Measurements from ENCODE around the gene RARA.

The RARA gene

DNA sequence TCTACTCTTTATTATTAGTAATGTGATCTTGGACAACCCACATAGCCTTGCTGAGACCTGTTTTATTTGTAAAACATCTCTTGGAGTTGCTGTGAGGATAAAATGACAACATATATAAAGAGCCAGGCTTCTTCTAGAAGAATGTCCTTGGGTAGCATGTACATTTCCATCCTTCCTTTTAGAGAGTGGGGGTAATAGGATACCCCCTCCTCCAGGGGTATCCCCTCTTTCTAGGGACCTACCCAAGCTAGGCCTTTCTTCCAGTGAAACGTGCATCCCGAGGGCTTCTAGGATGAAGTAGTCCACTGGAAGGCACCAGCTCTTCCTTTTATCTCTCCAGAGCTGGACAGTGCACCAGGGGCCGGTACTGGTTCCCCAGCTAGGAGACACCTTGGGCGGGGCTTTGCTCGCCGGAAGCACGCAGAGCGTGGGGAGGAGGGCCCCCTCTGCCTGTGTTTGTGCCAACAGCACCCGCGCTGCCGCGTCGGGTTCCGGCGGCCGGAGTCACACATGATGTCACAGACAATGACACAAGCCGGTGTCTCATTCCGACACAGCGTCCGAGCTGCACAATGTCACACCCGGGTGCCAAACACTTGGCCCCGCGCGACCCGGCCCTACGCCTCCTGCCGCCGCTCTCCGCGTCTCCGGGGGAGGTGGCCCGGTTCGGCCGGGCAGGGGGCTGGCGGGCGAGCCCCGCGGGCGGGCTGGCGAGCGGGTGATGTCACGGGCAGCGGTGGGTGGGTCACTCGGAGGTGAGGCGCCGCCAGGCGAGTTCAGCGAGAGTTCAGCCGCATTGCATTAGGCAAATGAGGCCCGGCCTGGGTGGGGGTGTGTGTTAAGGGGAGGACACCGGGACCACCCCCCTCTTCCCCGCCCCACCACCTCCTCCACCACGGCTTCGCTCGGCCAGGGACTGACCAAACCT, 32.2 kb downstream of the RARA start:
- no peak for DNase-seq (ENCODE audit: low read depth, low spot score)
- H3K36me3 ChIP-seq (ENCODE audit: insufficient read depth, insufficient read length, low read length), result peaks cover 25% of the 10 kb centered on the region
- H3K4me3 ChIP-seq (ENCODE audit: insufficient read length, low read depth), result peak overlapping the region; percentile 53
- H3K27me3 ChIP-seq (ENCODE audit: insufficient read depth, insufficient read length), result peaks cover 74% of the 10 kb centered on the region
- H3K4me1 ChIP-seq (ENCODE audit: insufficient read depth, insufficient read length), result peaks cover 33% of the 10 kb centered on the region
- peak overlapping the region; percentile 75 for H3K9ac ChIP-seq (ENCODE audit: insufficient read length, low read depth)
- H3K9me3 ChIP-seq (ENCODE audit: insufficient read depth, low read length), result no peaks in the 10 kb centered on the region
- TF ChIP-seq ZNF274 (IDR thresholded peaks at IDR 0.05; ENCODE audit: low read depth, low read length), result no peak
- TF ChIP-seq YY1 (IDR thresholded peaks at IDR 0.05; ENCODE audit: insufficient read depth, insufficient read length), result no peak
- no peak for TF ChIP-seq SUZ12 (IDR thresholded peaks at IDR 0.05; ENCODE audit: extremely low read depth, insufficient read depth, insufficient read length)

DNA sequence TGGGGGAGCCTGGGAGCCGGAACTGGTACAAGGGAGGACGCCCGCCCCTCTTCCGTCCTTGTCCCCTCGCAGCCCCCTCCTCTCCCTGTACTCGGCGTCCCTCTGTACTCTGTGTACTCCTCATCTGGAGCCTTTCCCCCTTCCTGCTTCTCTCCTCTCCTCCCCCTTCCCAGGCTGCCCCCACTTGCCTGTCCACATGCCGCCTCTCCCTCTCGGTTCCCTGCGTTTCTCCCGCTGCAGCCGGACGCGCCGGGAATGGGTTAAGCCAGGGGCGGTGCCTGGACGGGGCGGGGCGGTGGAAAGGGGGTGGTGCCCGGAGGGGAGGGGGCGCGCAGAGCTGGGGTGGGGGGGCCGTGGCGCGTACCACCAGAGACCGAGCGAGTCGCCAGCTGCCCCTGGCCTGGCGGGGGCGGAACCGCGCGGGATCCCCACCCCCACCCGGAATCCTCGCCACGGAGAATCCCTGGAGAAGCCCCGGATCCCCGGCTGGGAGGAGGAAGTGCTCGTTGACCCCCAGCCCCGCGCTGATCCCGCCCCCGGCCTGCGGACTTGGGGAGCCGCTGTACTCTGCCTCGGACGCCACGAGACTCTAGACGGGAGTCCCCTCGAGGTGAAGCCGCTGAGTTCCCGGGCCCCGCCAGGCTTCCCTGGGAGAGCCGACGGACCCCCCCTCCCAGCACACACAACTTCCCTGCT, 33.0 kb downstream of the RARA start:
- peaks cover 39% of the 10 kb centered on the region for H3K4me1 ChIP-seq (ENCODE audit: insufficient read depth, insufficient read length)
- peaks cover 74% of the 10 kb centered on the region for H3K27me3 ChIP-seq (ENCODE audit: insufficient read depth, insufficient read length)
- peak overlapping the region; percentile 53 for H3K4me3 ChIP-seq (ENCODE audit: insufficient read length, low read depth)
- no peak for TF ChIP-seq ZNF274 (IDR thresholded peaks at IDR 0.05; ENCODE audit: low read depth, low read length)
- no peak for DNase-seq (ENCODE audit: low read depth, low spot score)
- H3K9me3 ChIP-seq (ENCODE audit: insufficient read depth, low read length), result no peaks in the 10 kb centered on the region
- H3K36me3 ChIP-seq (ENCODE audit: insufficient read depth, insufficient read length, low read length), result peaks cover 25% of the 10 kb centered on the region
- H3K9ac ChIP-seq (ENCODE audit: insufficient read length, low read depth), result peak overlapping the region; percentile 71

DNA sequence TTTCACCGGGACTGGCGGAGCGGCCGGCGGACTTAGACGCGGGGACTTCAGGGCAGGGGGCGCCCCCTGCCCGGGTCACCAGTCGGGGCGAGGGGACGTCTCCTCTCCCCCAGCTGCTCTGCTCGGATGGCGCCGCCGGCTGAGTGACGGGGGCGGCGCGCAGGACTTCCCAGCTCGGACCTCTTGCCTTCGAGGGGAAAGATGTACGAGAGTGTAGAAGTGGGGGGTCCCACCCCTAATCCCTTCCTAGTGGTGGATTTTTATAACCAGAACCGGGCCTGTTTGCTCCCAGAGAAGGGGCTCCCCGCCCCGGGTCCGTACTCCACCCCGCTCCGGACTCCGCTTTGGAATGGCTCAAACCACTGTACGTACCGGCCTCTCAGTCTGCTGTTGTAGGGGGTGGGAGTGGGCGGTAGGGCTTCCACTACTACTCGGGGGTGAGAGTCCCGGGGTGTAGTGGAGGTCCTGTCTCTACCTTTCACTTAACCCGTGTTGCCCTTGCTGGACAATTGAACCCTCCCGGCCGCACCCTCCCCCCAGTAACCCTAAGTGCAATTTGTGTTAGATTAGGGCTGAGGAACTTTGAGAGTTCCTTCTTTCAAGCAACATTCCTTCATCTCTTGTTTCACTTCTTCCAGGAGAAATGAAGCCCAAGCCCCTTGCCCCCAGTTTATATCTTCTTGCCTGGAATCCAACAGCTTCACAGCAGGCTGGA, 33.7 kb downstream of the RARA start:
- DNase-seq (ENCODE audit: low read depth, low spot score), result no peak
- H3K27me3 ChIP-seq (ENCODE audit: insufficient read depth, insufficient read length), result peaks cover 72% of the 10 kb centered on the region
- peak overlapping the region; percentile 71 for H3K9ac ChIP-seq (ENCODE audit: insufficient read length, low read depth)
- no peaks in the 10 kb centered on the region for H3K9me3 ChIP-seq (ENCODE audit: insufficient read depth, low read length)
- H3K36me3 ChIP-seq (ENCODE audit: insufficient read depth, insufficient read length, low read length), result peaks cover 19% of the 10 kb centered on the region
- TF ChIP-seq YY1 (IDR thresholded peaks at IDR 0.05; ENCODE audit: insufficient read depth, insufficient read length) (no peak), SUZ12 (IDR thresholded peaks at IDR 0.05; ENCODE audit: extremely low read depth, insufficient read depth, insufficient read length) (no peak), ZNF274 (IDR thresholded peaks at IDR 0.05; ENCODE audit: low read depth, low read length) (no peak)
- peak overlapping the region; percentile 44 for H3K4me3 ChIP-seq (ENCODE audit: insufficient read length, low read depth)
- H3K4me1 ChIP-seq (ENCODE audit: insufficient read depth, insufficient read length), result peaks cover 43% of the 10 kb centered on the region

DNA sequence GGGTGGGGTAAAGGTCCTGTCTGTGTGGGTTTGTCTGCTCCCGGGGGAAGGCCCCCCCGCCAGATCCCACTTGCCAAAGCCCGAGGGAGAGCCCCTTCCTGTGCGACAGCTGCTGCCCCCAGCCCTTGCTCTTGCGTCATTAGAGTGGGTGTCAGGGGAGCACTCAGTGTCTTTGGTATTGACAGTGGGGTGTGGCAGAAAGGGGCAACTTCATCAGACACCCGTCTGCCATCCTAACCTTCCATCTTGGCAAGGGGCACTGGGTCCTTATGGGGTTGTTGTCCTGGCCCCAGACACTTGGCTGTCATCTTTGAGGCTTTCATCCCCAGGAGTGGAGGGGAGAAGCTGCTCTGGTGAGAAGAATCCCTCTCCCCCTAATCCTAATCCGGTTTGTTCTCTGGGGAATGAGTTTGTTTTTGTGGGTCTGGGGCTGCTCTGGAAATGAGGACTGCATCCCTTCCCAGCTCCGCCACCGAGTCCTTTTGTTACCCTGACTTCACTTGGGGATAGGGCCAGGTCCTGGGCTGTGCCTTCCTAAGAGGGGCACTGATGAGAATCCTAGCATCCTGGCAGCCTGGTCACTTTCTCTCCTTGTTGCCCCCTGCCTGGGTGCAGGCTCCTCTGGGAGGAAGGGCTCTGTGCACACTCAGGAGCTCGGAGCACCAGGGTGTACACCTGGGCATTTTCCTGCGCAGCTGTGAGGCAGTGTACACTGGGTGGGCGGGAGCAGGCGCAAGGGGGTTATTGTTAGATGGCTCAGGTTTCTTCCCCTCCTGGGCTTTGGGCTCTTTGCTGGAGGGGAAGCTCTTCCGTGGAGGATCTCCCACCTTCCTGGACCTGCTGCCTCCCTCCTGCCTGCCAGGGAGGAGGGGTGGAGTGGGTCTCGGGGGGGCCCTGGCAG, 34.5 kb downstream of the RARA start:
- Histone ChIP-seq H3K4me3 (ENCODE audit: insufficient read length, low read depth) (no peak overlapping the region), H3K4me1 (ENCODE audit: insufficient read depth, insufficient read length) (peaks cover 44% of the 10 kb centered on the region), H3K9ac (ENCODE audit: insufficient read length, low read depth) (peak overlapping the region; percentile 17), H3K27me3 (ENCODE audit: insufficient read depth, insufficient read length) (peaks cover 69% of the 10 kb centered on the region), H3K9me3 (ENCODE audit: insufficient read depth, low read length) (no peaks in the 10 kb centered on the region), H3K36me3 (ENCODE audit: insufficient read depth, insufficient read length, low read length) (peaks cover 22% of the 10 kb centered on the region)
- no peak for TF ChIP-seq SUZ12 (IDR thresholded peaks at IDR 0.05; ENCODE audit: extremely low read depth, insufficient read depth, insufficient read length)
- no peak for TF ChIP-seq ZNF274 (IDR thresholded peaks at IDR 0.05; ENCODE audit: low read depth, low read length)
- TF ChIP-seq YY1 (IDR thresholded peaks at IDR 0.05; ENCODE audit: insufficient read depth, insufficient read length), result no peak
- DNase-seq (ENCODE audit: low read depth, low spot score), result no peak

DNA sequence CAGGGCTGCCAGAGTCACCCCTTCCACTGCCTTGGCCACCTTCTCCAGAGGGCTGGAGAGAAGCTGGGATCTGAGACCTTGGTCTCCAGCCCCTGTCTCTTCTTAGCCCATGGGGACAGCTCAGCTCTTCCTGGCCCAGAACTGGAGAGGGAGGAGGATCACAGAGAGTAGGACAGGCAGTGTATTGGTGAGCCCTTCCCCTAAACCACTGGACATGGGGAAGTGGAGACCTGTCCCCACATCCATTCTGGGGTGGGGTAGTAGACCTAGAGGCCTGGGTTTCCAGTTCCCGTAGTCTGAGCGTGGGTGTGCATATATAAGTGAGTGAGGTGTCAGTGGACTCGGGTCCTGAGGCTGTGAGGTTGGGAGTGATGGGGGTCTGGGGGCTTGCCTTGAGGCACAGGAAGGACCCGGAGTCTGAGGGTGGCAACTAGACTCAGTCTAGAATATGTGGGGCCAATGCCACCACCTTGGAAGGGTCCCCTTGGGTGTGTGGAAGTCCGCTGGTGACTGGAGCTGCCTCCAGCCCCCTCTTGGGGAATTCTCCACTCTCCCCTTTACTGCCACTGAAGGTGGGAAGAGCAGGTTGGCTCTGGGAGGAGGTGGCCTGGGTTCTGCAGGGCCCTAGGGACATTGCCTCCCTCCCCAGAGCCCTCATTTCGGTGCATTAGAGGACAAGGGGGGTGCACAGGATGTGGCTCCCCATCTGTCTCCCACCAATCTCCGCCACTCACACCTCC, 35.6 kb downstream of the RARA start:
- peaks cover 53% of the 10 kb centered on the region for H3K4me1 ChIP-seq (ENCODE audit: insufficient read depth, insufficient read length)
- DNase-seq (ENCODE audit: low read depth, low spot score), result no peak
- TF ChIP-seq ZNF274 (IDR thresholded peaks at IDR 0.05; ENCODE audit: low read depth, low read length) (no peak), SUZ12 (IDR thresholded peaks at IDR 0.05; ENCODE audit: extremely low read depth, insufficient read depth, insufficient read length) (no peak), YY1 (IDR thresholded peaks at IDR 0.05; ENCODE audit: insufficient read depth, insufficient read length) (no peak)
- peaks cover 30% of the 10 kb centered on the region for H3K36me3 ChIP-seq (ENCODE audit: insufficient read depth, insufficient read length, low read length)
- peak overlapping the region; percentile 48 for H3K4me3 ChIP-seq (ENCODE audit: insufficient read length, low read depth)
- H3K27me3 ChIP-seq (ENCODE audit: insufficient read depth, insufficient read length), result peaks cover 67% of the 10 kb centered on the region
- H3K9me3 ChIP-seq (ENCODE audit: insufficient read depth, low read length), result no peaks in the 10 kb centered on the region
- peak overlapping the region; percentile 63 for H3K9ac ChIP-seq (ENCODE audit: insufficient read length, low read depth)
